ENCODE results near the gene DMD.

Gene DMD

GRCh38 chrX:31223817-31224216 lies 1987.5 kb downstream of the DMD start:
- TF ChIP-seq CTCF (conservative IDR thresholded peaks at IDR 0.05): no peak
- no peak for TF ChIP-seq ZFX (IDR thresholded peaks at IDR 0.05)
- no peak overlapping the region for H3K27ac ChIP-seq

GRCh38 chrX:31222946-31223345 lies 1988.4 kb downstream of the DMD start:
- TF ChIP-seq ZFX (IDR thresholded peaks at IDR 0.05): no peak
- TF ChIP-seq CTCF (conservative IDR thresholded peaks at IDR 0.05): no peak
- H3K27ac ChIP-seq: no peak overlapping the region

- no peak for TF ChIP-seq CTCF (conservative IDR thresholded peaks at IDR 0.05)
- no peak for TF ChIP-seq ZFX (IDR thresholded peaks at IDR 0.05)
- H3K27ac ChIP-seq: no peak overlapping the region
Observed at GRCh38 chrX:31219174-31219573, 1992.2 kb downstream of the DMD start.

- TF ChIP-seq CTCF (conservative IDR thresholded peaks at IDR 0.05) (no peak), ZFX (IDR thresholded peaks at IDR 0.05) (no peak)
- H3K27ac ChIP-seq: no peak overlapping the region
Observed at GRCh38 chrX:31217084-31217483, 1994.3 kb downstream of the DMD start.

- H3K27ac ChIP-seq: no peak overlapping the region
- no peak for TF ChIP-seq ZFX (IDR thresholded peaks at IDR 0.05)
- no peak for TF ChIP-seq CTCF (conservative IDR thresholded peaks at IDR 0.05)
Observed at GRCh38 chrX:31215277-31215815, 1996.0 kb downstream of the DMD start.

- H3K27ac ChIP-seq: no peak overlapping the region
- no peak for TF ChIP-seq ZFX (IDR thresholded peaks at IDR 0.05)
- TF ChIP-seq CTCF (conservative IDR thresholded peaks at IDR 0.05): peak; percentile 57
Observed at GRCh38 chrX:31213941-31214340, 1997.4 kb downstream of the DMD start.

GRCh38 chrX:31212856-31213748 lies 1998.2 kb downstream of the DMD start:
- no peak overlapping the region for H3K27ac ChIP-seq
- TF ChIP-seq ZFX (IDR thresholded peaks at IDR 0.05) (no peak), CTCF (conservative IDR thresholded peaks at IDR 0.05) (no peak)

Data from C4-2B (cell line).